GM20000 (cell line): ENCODE data around the gene ZDHHC1.

Experiments used
- DNase-seq: peaks from one replicate; pipeline ENCODE4 v3.0.0; 2012; ENCODE audit warnings: low spot score
- TF ChIP-seq, protein P1 (sequence below): IDR thresholded peaks from 2 replicates; pipeline ENCODE4 v1.5.1; 2012; ENCODE audit warnings: mild to moderate bottlenecking, control low read depth; ENCODE audit errors: extremely low read depth, missing control alignments

ZDHHC1 gene

GRCh38 chr16:67398546-67399217, 17.6 kb downstream of the ZDHHC1 start:
- no peak for DNase-seq
- TF ChIP-seq, protein P1, sequence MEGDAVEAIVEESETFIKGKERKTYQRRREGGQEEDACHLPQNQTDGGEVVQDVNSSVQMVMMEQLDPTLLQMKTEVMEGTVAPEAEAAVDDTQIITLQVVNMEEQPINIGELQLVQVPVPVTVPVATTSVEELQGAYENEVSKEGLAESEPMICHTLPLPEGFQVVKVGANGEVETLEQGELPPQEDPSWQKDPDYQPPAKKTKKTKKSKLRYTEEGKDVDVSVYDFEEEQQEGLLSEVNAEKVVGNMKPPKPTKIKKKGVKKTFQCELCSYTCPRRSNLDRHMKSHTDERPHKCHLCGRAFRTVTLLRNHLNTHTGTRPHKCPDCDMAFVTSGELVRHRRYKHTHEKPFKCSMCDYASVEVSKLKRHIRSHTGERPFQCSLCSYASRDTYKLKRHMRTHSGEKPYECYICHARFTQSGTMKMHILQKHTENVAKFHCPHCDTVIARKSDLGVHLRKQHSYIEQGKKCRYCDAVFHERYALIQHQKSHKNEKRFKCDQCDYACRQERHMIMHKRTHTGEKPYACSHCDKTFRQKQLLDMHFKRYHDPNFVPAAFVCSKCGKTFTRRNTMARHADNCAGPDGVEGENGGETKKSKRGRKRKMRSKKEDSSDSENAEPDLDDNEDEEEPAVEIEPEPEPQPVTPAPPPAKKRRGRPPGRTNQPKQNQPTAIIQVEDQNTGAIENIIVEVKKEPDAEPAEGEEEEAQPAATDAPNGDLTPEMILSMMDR, result no peak

GRCh38 chr16:67397812-67398545, 18.3 kb downstream of the ZDHHC1 start:
- DNase-seq, result no peak
- TF ChIP-seq, protein P1, result no peak

- DNase-seq, result no peak
- TF ChIP-seq, protein P1, result no peak
These were observed 19.1 kb downstream of the ZDHHC1 start for GRCh38 chr16:67397036-67397801.

- no peak for DNase-seq
- TF ChIP-seq, protein P1, result no peak
These were observed 19.9 kb downstream of the ZDHHC1 start for GRCh38 chr16:67396159-67397035.

DNA sequence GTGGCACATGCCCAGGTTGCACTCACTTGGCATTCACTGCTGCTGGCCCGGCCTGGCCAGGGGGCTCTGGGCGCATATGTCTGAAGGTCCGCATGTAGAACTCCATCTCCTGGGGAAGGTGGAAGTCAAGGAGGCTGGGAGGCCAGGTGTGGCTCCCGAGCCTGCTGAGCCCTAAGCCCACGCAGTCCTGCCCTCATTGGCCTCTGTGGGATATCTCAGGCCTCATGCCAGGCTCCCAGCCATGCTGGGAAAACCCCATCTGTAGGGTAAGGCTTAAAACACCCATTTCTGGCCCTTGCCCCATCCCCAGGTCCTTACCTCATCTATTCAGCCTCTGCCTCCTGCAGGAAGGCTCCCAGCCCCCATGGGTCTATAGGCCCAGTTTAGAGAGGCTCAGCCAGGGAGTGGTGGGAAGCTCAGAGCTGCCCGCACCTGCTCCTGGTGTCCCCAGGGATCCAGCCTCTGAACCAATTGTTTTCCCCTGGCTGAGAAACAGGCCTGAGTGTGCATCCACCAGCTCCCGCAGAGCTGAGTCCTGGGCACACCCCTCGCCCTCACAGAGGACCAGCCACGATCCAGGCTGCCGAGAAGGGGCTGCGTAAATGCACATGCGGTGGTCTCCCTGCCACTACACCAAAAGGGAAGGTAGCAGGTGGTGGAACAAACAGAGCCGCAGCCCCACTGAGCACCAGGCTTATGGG, 20.7 kb downstream of the ZDHHC1 start:
- no peak for DNase-seq
- TF ChIP-seq, protein P1, result no peak

- TF ChIP-seq, protein P1, result no peak
- DNase-seq, result no peak
These were observed 21.2 kb downstream of the ZDHHC1 start for GRCh38 chr16:67395105-67395457.
